Activated CD4-positive, alpha-beta T cell treated with anti-CD3 and anti-CD28 coated beads, Interleukin-2, amount 10 ng/mL, durations not matched to agents 7 days and 5 days (primary cell): Measurements from ENCODE around the gene DNAJC8. TPM values are rescaled to one million over a fixed set of nuclear protein-coding genes. Genes with fewer than 3 reads are reported as not detected.

Experiments used
- CTCF ChIA-PET: fragments of 350-600 bp; sonication (Branson Sonifier 250); formaldehyde crosslinking; loops from one replicate; lab custom pipeline; 2021; ENCODE audit warnings: antibody characterized with exemption; lab: Charles Lee
- POLR2A ChIA-PET: fragments of 350-600 bp; sonication (Branson Sonifier 250); formaldehyde crosslinking; loops from one replicate; lab custom pipeline; 2021; ENCODE audit warnings: antibody characterized with exemption; lab: Charles Lee
- DNase-seq: peaks from one replicate; pipeline ENCODE4 v3.0.0-alpha.2; 2020
- H3K27ac Mint-ChIP-seq: one replicate; pipeline ENCODE4 v1.8.0; 2021; ENCODE audit warnings: mild to moderate bottlenecking, moderate library complexity, mixed read lengths
- H3K27me3 Mint-ChIP-seq: one replicate; pipeline ENCODE4 v1.8.0; 2021; ENCODE audit warnings: mixed read lengths
- H3K36me3 Mint-ChIP-seq: one replicate; pipeline ENCODE4 v1.8.0; 2021; ENCODE audit warnings: low read depth, mixed read lengths
- H3K4me1 Mint-ChIP-seq: one replicate; pipeline ENCODE4 v1.8.0; 2021; ENCODE audit warnings: mixed read lengths
- H3K4me3 Mint-ChIP-seq: one replicate; pipeline ENCODE4 v1.8.0; 2021; ENCODE audit warnings: mild to moderate bottlenecking, moderate library complexity, mixed read lengths
- H3K9me3 Mint-ChIP-seq: one replicate; pipeline ENCODE4 v1.8.0; 2021; ENCODE audit warnings: mixed read lengths
- total RNA-seq, 2 experiments: library from RNA; stranded (reverse); gene quantifications; one replicate each; pipeline ENCODE4 v1.2.3, GENCODE V29; 2021

The DNAJC8 gene
- total RNA-seq, 2 experiments from 2014 or later, result 110 to 128 TPM

GRCh38 chr1:28173151-28173979 lies 59.5 kb downstream of the DNAJC8 start:
- H3K4me1 Mint-ChIP-seq, result peaks cover 45% of the 10 kb centered on the region
- POLR2A ChIA-PET, result interaction anchor here (0.7 kb wide), 2 partner anchors 446 to 1019 kb away, joined by 4 read pairs; no protein-coding TSS in a partner anchor
- no peaks in the 10 kb centered on the region for H3K9me3 Mint-ChIP-seq
- H3K27ac Mint-ChIP-seq, result no peak overlapping the region
- CTCF ChIA-PET, result interaction anchor here (0.6 to 1.1 kb wide), 5 partner anchors 10 to 82 kb away, joined by 3 to 5 read pairs (median 3); no protein-coding TSS in a partner anchor
- DNase-seq, result no peak
- peaks cover 5% of the 10 kb centered on the region for H3K36me3 Mint-ChIP-seq
- peaks cover 56% of the 10 kb centered on the region for H3K27me3 Mint-ChIP-seq
- no peak overlapping the region for H3K4me3 Mint-ChIP-seq

GRCh38 chr1:28172713-28173150 lies 60.1 kb downstream of the DNAJC8 start:
- H3K36me3 Mint-ChIP-seq, result peaks cover 5% of the 10 kb centered on the region
- H3K4me1 Mint-ChIP-seq, result peaks cover 48% of the 10 kb centered on the region
- ChIA-PET POLR2A (interaction anchor here (0.6 to 0.7 kb wide), 3 partner anchors 85 to 1020 kb away, joined by 3 to 4 read pairs (median 4); partner anchors contain the start of gene EYA3), CTCF (interaction anchor here (0.6 to 0.7 kb wide), 4 partner anchors 11 to 81 kb away, joined by 3 read pairs; no protein-coding TSS in a partner anchor)
- DNase-seq, result peak; percentile 63
- H3K4me3 Mint-ChIP-seq, result peak overlapping the region; percentile 28
- H3K27ac Mint-ChIP-seq, result peak overlapping the region; percentile 10
- H3K27me3 Mint-ChIP-seq, result peaks cover 57% of the 10 kb centered on the region
- H3K9me3 Mint-ChIP-seq, result no peaks in the 10 kb centered on the region

GRCh38 chr1:28171246-28171645 lies 61.6 kb downstream of the DNAJC8 start:
- ChIA-PET CTCF (no interaction called here), POLR2A (no interaction called here)
- Mint-ChIP-seq H3K36me3 (peaks cover 5% of the 10 kb centered on the region), H3K4me1 (peaks cover 48% of the 10 kb centered on the region), H3K27ac (no peak overlapping the region), H3K27me3 (peaks cover 53% of the 10 kb centered on the region), H3K9me3 (no peaks in the 10 kb centered on the region), H3K4me3 (no peak overlapping the region)
- no peak for DNase-seq

- Mint-ChIP-seq H3K4me3 (no peak overlapping the region), H3K9me3 (peaks cover 3% of the 10 kb centered on the region), H3K27ac (no peak overlapping the region), H3K4me1 (peaks cover 48% of the 10 kb centered on the region), H3K36me3 (peaks cover 5% of the 10 kb centered on the region), H3K27me3 (peaks cover 49% of the 10 kb centered on the region)
- no peak for DNase-seq
- CTCF ChIA-PET, result interaction anchor here (1.1 to 1.7 kb wide), 4 partner anchors 13 to 82 kb away, joined by 3 to 5 read pairs (median 4); partner anchors contain the start of gene EYA3
- POLR2A ChIA-PET, result no interaction called here
Measured at GRCh38 chr1:28170001-28170596, 62.7 kb downstream of the DNAJC8 start.

GRCh38 chr1:28163496-28164161 lies 69.2 kb downstream of the DNAJC8 start:
- ChIA-PET CTCF (interaction anchor here (1.3 kb wide), 1 partner anchor 14 kb away, joined by 3 read pairs; no protein-coding TSS in a partner anchor), POLR2A (no interaction called here)
- Mint-ChIP-seq H3K27ac (no peak overlapping the region), H3K4me1 (peaks cover 7% of the 10 kb centered on the region), H3K27me3 (peaks cover 61% of the 10 kb centered on the region), H3K9me3 (peaks cover 3% of the 10 kb centered on the region), H3K4me3 (no peak overlapping the region), H3K36me3 (no peaks in the 10 kb centered on the region)
- DNase-seq, result no peak

- no peak for DNase-seq
- Mint-ChIP-seq H3K36me3 (no peaks in the 10 kb centered on the region), H3K4me1 (peaks cover 1% of the 10 kb centered on the region), H3K4me3 (no peak overlapping the region), H3K27me3 (peaks cover 61% of the 10 kb centered on the region), H3K27ac (no peak overlapping the region), H3K9me3 (peaks cover 3% of the 10 kb centered on the region)
- POLR2A ChIA-PET, result no interaction called here
- CTCF ChIA-PET, result no interaction called here
Measured at GRCh38 chr1:28162151-28162550, 70.7 kb downstream of the DNAJC8 start.

- H3K27ac Mint-ChIP-seq, result no peak overlapping the region
- no peaks in the 10 kb centered on the region for H3K36me3 Mint-ChIP-seq
Measured at GRCh38 chr1:28161751-28162150, 71.1 kb downstream of the DNAJC8 start.

GRCh38 chr1:28160782-28161266 lies 72.0 kb downstream of the DNAJC8 start:
- H3K4me3 Mint-ChIP-seq, result no peak overlapping the region
- H3K4me1 Mint-ChIP-seq, result peaks cover 1% of the 10 kb centered on the region
- H3K27ac Mint-ChIP-seq, result peak overlapping the region; percentile 15
- H3K9me3 Mint-ChIP-seq, result peaks cover under 1% of the 10 kb centered on the region
- H3K27me3 Mint-ChIP-seq, result peaks cover 55% of the 10 kb centered on the region
- H3K36me3 Mint-ChIP-seq, result no peaks in the 10 kb centered on the region
- CTCF ChIA-PET, result interaction anchor here (0.6 to 1.1 kb wide), 3 partner anchors 7 to 24 kb away, joined by 3 to 6 read pairs (median 4); no protein-coding TSS in a partner anchor
- POLR2A ChIA-PET, result interaction anchor here (0.6 kb wide), 1 partner anchor 1315 kb away, joined by 3 read pairs; no protein-coding TSS in a partner anchor
- DNase-seq, result no peak

More at GRCh38 chr1:28161751-28162150, 71.1 kb downstream of the DNAJC8 start:
- H3K27me3 Mint-ChIP-seq, result peaks cover 62% of the 10 kb centered on the region
- no peak overlapping the region for H3K4me3 Mint-ChIP-seq
- ChIA-PET CTCF (interaction anchor here (0.6 to 1.1 kb wide), 3 partner anchors 10 to 45 kb away, joined by 3 to 4 read pairs (median 4); no protein-coding TSS in a partner anchor), POLR2A (no interaction called here)
- peaks cover 3% of the 10 kb centered on the region for H3K9me3 Mint-ChIP-seq
- peaks cover 1% of the 10 kb centered on the region for H3K4me1 Mint-ChIP-seq
- DNase-seq, result no peak

- ChIA-PET POLR2A (no interaction called here), CTCF (interaction anchor here (0.6 to 1.0 kb wide), 2 partner anchors 9 to 406 kb away, joined by 5 to 6 read pairs; no protein-coding TSS in a partner anchor)
- H3K27me3 Mint-ChIP-seq, result peaks cover 61% of the 10 kb centered on the region
- no peak overlapping the region for H3K4me3 Mint-ChIP-seq
- H3K4me1 Mint-ChIP-seq, result peaks cover 1% of the 10 kb centered on the region
- DNase-seq, result no peak
- H3K9me3 Mint-ChIP-seq, result no peaks in the 10 kb centered on the region
- no peak overlapping the region for H3K27ac Mint-ChIP-seq
- no peaks in the 10 kb centered on the region for H3K36me3 Mint-ChIP-seq
Measured at GRCh38 chr1:28159680-28160079, 73.1 kb downstream of the DNAJC8 start.

GRCh38 chr1:28159243-28159642 lies 73.6 kb downstream of the DNAJC8 start:
- no peak for DNase-seq
- ChIA-PET CTCF (no interaction called here), POLR2A (no interaction called here)
- H3K36me3 Mint-ChIP-seq, result no peaks in the 10 kb centered on the region
- H3K27me3 Mint-ChIP-seq, result peaks cover 60% of the 10 kb centered on the region
- no peak overlapping the region for H3K4me3 Mint-ChIP-seq
- H3K4me1 Mint-ChIP-seq, result peaks cover 1% of the 10 kb centered on the region
- H3K27ac Mint-ChIP-seq, result no peak overlapping the region
- H3K9me3 Mint-ChIP-seq, result no peaks in the 10 kb centered on the region

GRCh38 chr1:28157894-28158293 lies 74.9 kb downstream of the DNAJC8 start:
- no peak overlapping the region for H3K27ac Mint-ChIP-seq
- peaks cover 3% of the 10 kb centered on the region for H3K4me1 Mint-ChIP-seq
- peaks cover 51% of the 10 kb centered on the region for H3K27me3 Mint-ChIP-seq
- CTCF ChIA-PET, result no interaction called here
- no peak overlapping the region for H3K4me3 Mint-ChIP-seq
- no peaks in the 10 kb centered on the region for H3K9me3 Mint-ChIP-seq
- DNase-seq, result no peak
- no peaks in the 10 kb centered on the region for H3K36me3 Mint-ChIP-seq
- POLR2A ChIA-PET, result no interaction called here

GRCh38 chr1:28156821-28157220 lies 76.0 kb downstream of the DNAJC8 start:
- ChIA-PET POLR2A (no interaction called here), CTCF (interaction anchor here (1.2 kb wide), 1 partner anchor 13 kb away, joined by 3 read pairs; no protein-coding TSS in a partner anchor)
- no peak overlapping the region for H3K4me3 Mint-ChIP-seq
- DNase-seq, result no peak
- H3K9me3 Mint-ChIP-seq, result no peaks in the 10 kb centered on the region
- no peak overlapping the region for H3K27ac Mint-ChIP-seq
- H3K4me1 Mint-ChIP-seq, result peaks cover 3% of the 10 kb centered on the region
- H3K36me3 Mint-ChIP-seq, result no peaks in the 10 kb centered on the region
- H3K27me3 Mint-ChIP-seq, result peaks cover 46% of the 10 kb centered on the region
